GM23338 (cell line): ENCODE measurements around the gene TMEM59L.

ENCODE experiments used
- CREB1 ChIP-seq: fragments of 250-450 bp; sonication (Bioruptor Pico); IDR thresholded peaks from 2 replicates; pipeline ENCODE4 v1.5.0; 2020; ENCODE audit warnings: low read depth, mild to moderate bottlenecking, moderate library complexity
- CTCF ChIP-seq, 2 experiments: fragments of 200-600 bp in 1 of 2; sonication (generic) in 1 of 2; conservative IDR thresholded peaks; 2 replicates each; pipeline versions ENCODE4 v1.5.1 to v1.6.1; 2016 to 2017; ENCODE audit warnings: antibody characterized with exemption in 2 of 2, low read depth in 2 of 2, mild to moderate bottlenecking in 2 of 2, moderate library complexity in 1 of 2
- ETS1 ChIP-seq: IDR thresholded peaks from 2 replicates; pipeline ENCODE4 v1.6.1; 2016; ENCODE audit warnings: antibody characterized with exemption
- EZH2 ChIP-seq: fragments of 200-600 bp; sonication (generic); IDR thresholded peaks from one replicate; pipeline ENCODE4 v1.8.0; 2017; ENCODE audit warnings: antibody characterized with exemption, mild to moderate bottlenecking, low read depth; ENCODE audit not compliant: unreplicated experiment
- EZH2phosphoT487 ChIP-seq: fragments of 200-600 bp; sonication (generic); IDR thresholded peaks from one replicate; pipeline ENCODE4 v1.8.1; 2018; ENCODE audit warnings: antibody characterized with exemption; ENCODE audit not compliant: unreplicated experiment
- JUNB ChIP-seq: IDR thresholded peaks from one replicate; pipeline ENCODE4 v1.6.1; 2016; ENCODE audit warnings: antibody characterized with exemption; ENCODE audit not compliant: unreplicated experiment
- POLR2AphosphoS5 ChIP-seq: IDR thresholded peaks from 2 replicates; pipeline ENCODE4 v1.6.1; 2016; ENCODE audit warnings: antibody characterized with exemption, low read depth
- REST ChIP-seq: IDR thresholded peaks from one replicate; pipeline ENCODE4 v1.6.1; 2018; ENCODE audit warnings: antibody characterized with exemption; ENCODE audit not compliant: unreplicated experiment
- ZNF331 ChIP-seq: fragments of 250-450 bp; sonication (Bioruptor Pico); IDR thresholded peaks from 2 replicates; pipeline ENCODE4 v1.5.0; 2020; ENCODE audit warnings: low read depth, mild to moderate bottlenecking, moderate library complexity
- TF ChIP-seq, protein P1 (sequence below): fragments of 250-450 bp; sonication (Bioruptor Pico); IDR thresholded peaks from 2 replicates; pipeline ENCODE4 v1.5.0; 2020; ENCODE audit warnings: mild to moderate bottlenecking, moderate library complexity

DNA sequence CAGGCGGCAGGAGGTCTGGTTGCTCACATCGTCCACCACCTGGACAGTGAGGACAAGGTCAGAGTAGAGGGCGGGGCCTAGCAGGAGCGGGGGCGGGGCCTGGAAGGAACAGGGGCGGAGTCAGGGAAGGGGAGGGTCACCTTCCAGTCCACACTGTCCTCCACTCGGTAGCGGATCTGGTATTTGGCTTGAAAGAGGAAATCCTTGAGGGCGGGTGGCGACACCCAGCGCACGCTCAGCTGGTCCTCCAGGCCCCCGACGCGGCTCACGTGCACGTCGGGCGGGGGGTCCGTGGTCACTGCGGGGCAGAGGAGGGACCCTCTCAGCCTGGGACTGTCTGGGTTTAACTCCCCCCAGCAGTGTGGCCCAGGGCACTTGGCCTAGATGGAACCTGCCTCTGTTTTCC lies 15.9 kb upstream of the TMEM59L start:
- TF ChIP-seq CTCF (conservative IDR thresholded peaks at IDR 0.05; ENCODE audit: low read depth in 2 of 2), result no peak
- TF ChIP-seq EZH2, result no peak
- peak; percentile 42; the same call in 1 of the 2 replicates for TF ChIP-seq POLR2AphosphoS5
- no peak for TF ChIP-seq REST
- no peak for TF ChIP-seq EZH2phosphoT487
- no peak for TF ChIP-seq ZNF331 (CRISPR knock-in tag)
- TF ChIP-seq ETS1, result no peak
- TF ChIP-seq JUNB, result no peak
- no peak for TF ChIP-seq CREB1 (CRISPR knock-in tag)
- TF ChIP-seq, protein P1, sequence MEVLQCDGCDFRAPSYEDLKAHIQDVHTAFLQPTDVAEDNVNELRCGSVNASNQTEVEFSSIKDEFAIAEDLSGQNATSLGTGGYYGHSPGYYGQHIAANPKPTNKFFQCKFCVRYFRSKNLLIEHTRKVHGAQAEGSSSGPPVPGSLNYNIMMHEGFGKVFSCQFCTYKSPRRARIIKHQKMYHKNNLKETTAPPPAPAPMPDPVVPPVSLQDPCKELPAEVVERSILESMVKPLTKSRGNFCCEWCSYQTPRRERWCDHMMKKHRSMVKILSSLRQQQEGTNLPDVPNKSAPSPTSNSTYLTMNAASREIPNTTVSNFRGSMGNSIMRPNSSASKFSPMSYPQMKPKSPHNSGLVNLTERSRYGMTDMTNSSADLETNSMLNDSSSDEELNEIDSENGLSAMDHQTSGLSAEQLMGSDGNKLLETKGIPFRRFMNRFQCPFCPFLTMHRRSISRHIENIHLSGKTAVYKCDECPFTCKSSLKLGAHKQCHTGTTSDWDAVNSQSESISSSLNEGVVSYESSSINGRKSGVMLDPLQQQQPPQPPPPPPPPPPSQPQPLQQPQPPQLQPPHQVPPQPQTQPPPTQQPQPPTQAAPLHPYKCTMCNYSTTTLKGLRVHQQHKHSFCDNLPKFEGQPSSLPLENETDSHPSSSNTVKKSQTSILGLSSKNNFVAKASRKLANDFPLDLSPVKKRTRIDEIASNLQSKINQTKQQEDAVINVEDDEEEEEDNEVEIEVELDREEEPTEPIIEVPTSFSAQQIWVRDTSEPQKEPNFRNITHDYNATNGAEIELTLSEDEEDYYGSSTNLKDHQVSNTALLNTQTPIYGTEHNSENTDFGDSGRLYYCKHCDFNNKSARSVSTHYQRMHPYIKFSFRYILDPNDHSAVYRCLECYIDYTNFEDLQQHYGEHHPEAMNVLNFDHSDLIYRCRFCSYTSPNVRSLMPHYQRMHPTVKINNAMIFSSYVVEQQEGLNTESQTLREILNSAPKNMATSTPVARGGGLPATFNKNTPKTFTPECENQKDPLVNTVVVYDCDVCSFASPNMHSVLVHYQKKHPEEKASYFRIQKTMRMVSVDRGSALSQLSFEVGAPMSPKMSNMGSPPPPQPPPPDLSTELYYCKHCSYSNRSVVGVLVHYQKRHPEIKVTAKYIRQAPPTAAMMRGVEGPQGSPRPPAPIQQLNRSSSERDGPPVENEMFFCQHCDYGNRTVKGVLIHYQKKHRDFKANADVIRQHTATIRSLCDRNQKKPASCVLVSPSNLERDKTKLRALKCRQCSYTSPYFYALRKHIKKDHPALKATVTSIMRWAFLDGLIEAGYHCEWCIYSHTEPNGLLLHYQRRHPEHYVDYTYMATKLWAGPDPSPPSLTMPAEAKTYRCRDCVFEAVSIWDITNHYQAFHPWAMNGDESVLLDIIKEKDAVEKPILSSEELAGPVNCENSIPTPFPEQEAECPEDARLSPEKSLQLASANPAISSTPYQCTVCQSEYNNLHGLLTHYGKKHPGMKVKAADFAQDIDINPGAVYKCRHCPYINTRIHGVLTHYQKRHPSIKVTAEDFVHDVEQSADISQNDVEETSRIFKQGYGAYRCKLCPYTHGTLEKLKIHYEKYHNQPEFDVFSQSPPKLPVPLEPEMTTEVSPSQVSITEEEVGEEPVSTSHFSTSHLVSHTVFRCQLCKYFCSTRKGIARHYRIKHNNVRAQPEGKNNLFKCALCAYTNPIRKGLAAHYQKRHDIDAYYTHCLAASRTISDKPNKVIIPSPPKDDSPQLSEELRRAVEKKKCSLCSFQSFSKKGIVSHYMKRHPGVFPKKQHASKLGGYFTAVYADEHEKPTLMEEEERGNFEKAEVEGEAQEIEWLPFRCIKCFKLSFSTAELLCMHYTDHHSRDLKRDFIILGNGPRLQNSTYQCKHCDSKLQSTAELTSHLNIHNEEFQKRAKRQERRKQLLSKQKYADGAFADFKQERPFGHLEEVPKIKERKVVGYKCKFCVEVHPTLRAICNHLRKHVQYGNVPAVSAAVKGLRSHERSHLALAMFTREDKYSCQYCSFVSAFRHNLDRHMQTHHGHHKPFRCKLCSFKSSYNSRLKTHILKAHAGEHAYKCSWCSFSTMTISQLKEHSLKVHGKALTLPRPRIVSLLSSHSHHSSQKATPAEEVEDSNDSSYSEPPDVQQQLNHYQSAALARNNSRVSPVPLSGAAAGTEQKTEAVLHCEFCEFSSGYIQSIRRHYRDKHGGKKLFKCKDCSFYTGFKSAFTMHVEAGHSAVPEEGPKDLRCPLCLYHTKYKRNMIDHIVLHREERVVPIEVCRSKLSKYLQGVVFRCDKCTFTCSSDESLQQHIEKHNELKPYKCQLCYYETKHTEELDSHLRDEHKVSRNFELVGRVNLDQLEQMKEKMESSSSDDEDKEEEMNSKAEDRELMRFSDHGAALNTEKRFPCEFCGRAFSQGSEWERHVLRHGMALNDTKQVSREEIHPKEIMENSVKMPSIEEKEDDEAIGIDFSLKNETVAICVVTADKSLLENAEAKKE (CRISPR knock-in tag), result no peak
